Measurements from ENCODE around the gene PIK3CB. TPM values are rescaled to one million over a fixed set of nuclear protein-coding genes. Genes with fewer than 3 reads are reported as not detected.

Gene PIK3CB
- total and polyA plus RNA-seq, 2 of the 8 experiments (the other 6 are each of a cell fraction or from before 2014, with no cell fraction given), result 8.3 to 35.2 TPM

- Histone ChIP-seq H4K20me1 (replicated peaks in 1 of 2; ENCODE audit: control insufficient read depth in 1 of 2, insufficient read depth in 2 of 2, low read length in 2 of 2) (no peaks in the 10 kb centered on the region), H3K4me3 (ENCODE audit: extremely low read depth in 1 of 4, insufficient read depth in 2 of 4, low read depth in 3 of 4, low read length in 4 of 4) (no peak overlapping the region), H3K79me2 (ENCODE audit: control insufficient read depth in 1 of 2, insufficient read depth in 2 of 2, low read length in 2 of 2) (no peaks in the 10 kb centered on the region), H2AK5ac (ENCODE audit: low read depth, low read length) (no peak overlapping the region), H3K79me1 (ENCODE audit: low read depth, low read length) (no peaks in the 10 kb centered on the region), H2BK20ac (ENCODE audit: low read length) (no peak overlapping the region), H4K91ac (replicated peaks; ENCODE audit: insufficient read length, low read length) (no peak overlapping the region), H2BK15ac (ENCODE audit: low read length) (no peak overlapping the region), H3K4ac (replicated peaks; ENCODE audit: insufficient read length, low read depth, low read length) (no peak overlapping the region), H3K4me2 (ENCODE audit: insufficient read depth in 1 of 2, low read depth in 2 of 2, low read length in 2 of 2) (no peak overlapping the region), H4K8ac (ENCODE audit: extremely low read depth, insufficient read depth, low read length) (no peak overlapping the region), H2BK5ac (ENCODE audit: low read depth, low read length) (no peak overlapping the region), H3K9me3 (ENCODE audit: insufficient read depth in 2 of 2, low read depth in 1 of 2, low read length in 1 of 2) (no peaks in the 10 kb centered on the region), H3K56ac (replicated peaks; ENCODE audit: insufficient read length, low read depth, low read length) (no peak overlapping the region), H2AFZ (ENCODE audit: low read length) (no peak overlapping the region), H3K27me3 (replicated peaks in 1 of 4; ENCODE audit: control insufficient read depth in 3 of 4, extremely low read depth in 1 of 4, insufficient read depth in 3 of 4, low read length in 3 of 4) (no peaks in the 10 kb centered on the region), H3K23ac (ENCODE audit: insufficient read length) (no peak overlapping the region), H2BK12ac (ENCODE audit: low read depth, low read length) (no peak overlapping the region), H2BK120ac (replicated peaks; ENCODE audit: low read depth, low read length) (no peak overlapping the region), H3K18ac (ENCODE audit: extremely low read depth, low read length) (no peak overlapping the region), H3K36me3 (ENCODE audit: control insufficient read depth in 2 of 4, insufficient read depth in 4 of 4, low read length in 3 of 4) (peaks cover 0 to 4% (median 0%) of the 10 kb centered on the region in 4 experiments; a peak in 2 of 8 replicates), H4K5ac (ENCODE audit: insufficient read length, low read depth, low read length) (no peak overlapping the region), H3K9ac (replicated peaks in 1 of 4; ENCODE audit: extremely low read depth in 1 of 4, low read depth in 3 of 4, low read length in 3 of 4) (no peak overlapping the region), H3K27ac (ENCODE audit: low read depth, low read length) (no peak overlapping the region), H3K4me1 (replicated peaks in 1 of 4; ENCODE audit: control insufficient read depth in 3 of 4, insufficient read depth in 4 of 4, low read length in 3 of 4) (no peaks in the 10 kb centered on the region), H3K23me2 (ENCODE audit: low read depth, low read length) (no peaks in the 10 kb centered on the region), H3K14ac (ENCODE audit: insufficient read length) (no peak overlapping the region)
- 92% methylated on average over 4 of the region's 4 CpGs; no CpG with 5 or more reads in 1 of the 2 experiments for WGBS, 2 experiments (ENCODE audit: extremely low coverage in 1 of 2, insufficient coverage in 1 of 2, insufficient read length in 1 of 2, insufficient replicate concordance in 2 of 2, low coverage in 1 of 2, low lambda C conversion rate in 2 of 2, missing lambda C conversion rate in 1 of 2)
- no peak for DNase-seq (ENCODE audit: low read depth in 1 of 2, low spot score in 2 of 2)
- FAIRE-seq, result no peak
- CTCF ChIA-PET (ENCODE audit: partially characterized antibody), result interaction anchor here (0.6 to 1.1 kb wide), 4 partner anchors 17 to 251 kb away, joined by 3 read pairs; partner anchors contain the start of gene PIK3CB
- TF ChIP-seq JUND (IDR thresholded peaks at IDR 0.05; ENCODE audit: low read length) (no peak), ZNF274 (IDR thresholded peaks at IDR 0.05; ENCODE audit: borderline replicate concordance, extremely low read depth, low read length) (no peak), SUZ12 (IDR thresholded peaks at IDR 0.05; ENCODE audit: low read length) (no peak), KDM4A (IDR thresholded peaks at IDR 0.05; ENCODE audit: low read depth, low read length, severe bottlenecking) (no peak), MAX (IDR thresholded peaks at IDR 0.05) (no peak), CREB1 (IDR thresholded peaks at IDR 0.05) (no peak), YY1 (IDR thresholded peaks at IDR 0.05; ENCODE audit: low read depth, low read length) (no peak)
- POLR2A ChIA-PET (ENCODE audit: partially characterized antibody), result no interaction called here
Measured at GRCh38 chr3:138712086-138712485, 122.6 kb downstream of the PIK3CB start.
